Karpas-422 (cell line): Measurements from ENCODE around the gene TMEM242. TPM values are rescaled to one million over a fixed set of nuclear protein-coding genes. Genes with fewer than 3 reads are reported as not detected.
A peak's percentile ranks its signal among the peaks of the same experiment; 100 is the strongest.

Source experiments
- DNase-seq: peaks from one replicate; pipeline ENCODE4 v3.0.0-alpha.2; 2015
- H2AFZ ChIP-seq: fragments of 200-600 bp; sonication (generic); 2 replicates; pipeline ENCODE4 v1.6.1; 2014; ENCODE audit warnings: antibody characterized with exemption, low read length, mixed read lengths
- H3K27ac ChIP-seq: fragments of 200-600 bp; sonication (generic); 2 replicates; pipeline ENCODE4 v1.5.1; 2014; ENCODE audit warnings: mild to moderate bottlenecking, low read length, moderate library complexity
- H3K27me3 ChIP-seq: fragments of 200-600 bp; sonication (generic); 2 replicates; pipeline ENCODE4 v1.6.1; 2014; ENCODE audit warnings: low read length, mixed read lengths
- H3K36me3 ChIP-seq: fragments of 200-600 bp; sonication (generic); 2 replicates; pipeline ENCODE4 v1.6.1; 2014; ENCODE audit warnings: low read length, mixed read lengths; ENCODE audit not compliant: insufficient read depth
- H3K4me1 ChIP-seq: fragments of 200-600 bp; sonication (generic); 2 replicates; pipeline ENCODE4 v1.6.1; 2014; ENCODE audit warnings: mild to moderate bottlenecking, low read length, mixed read lengths
- H3K4me2 ChIP-seq: fragments of 200-600 bp; sonication (generic); 2 replicates; pipeline ENCODE4 v1.6.1; 2014; ENCODE audit warnings: low read length, low read depth, mild to moderate bottlenecking; ENCODE audit not compliant: poor library complexity, severe bottlenecking
- H3K4me3 ChIP-seq: fragments of 200-600 bp; sonication (generic); 2 replicates; pipeline ENCODE4 v1.5.1; 2014; ENCODE audit warnings: mild to moderate bottlenecking, antibody characterized with exemption, low read length, mixed read lengths
- H3K79me2 ChIP-seq: fragments of 200-600 bp; sonication (generic); 2 replicates; pipeline ENCODE4 v1.6.1; 2014; ENCODE audit warnings: mild to moderate bottlenecking, low read length, mixed read lengths
- H3K9ac ChIP-seq: fragments of 200-600 bp; sonication (generic); 2 replicates; pipeline ENCODE4 v1.6.0; 2014; ENCODE audit warnings: low read length
- H3K9me2 ChIP-seq: fragments of 200-600 bp; sonication (generic), shearing (Covaris generic); replicated peaks from 2 replicates; pipeline ENCODE4 v1.6.0; 2014; ENCODE audit warnings: mild to moderate bottlenecking, low read length, moderate library complexity; ENCODE audit not compliant: insufficient read depth
- H3K9me3 ChIP-seq: fragments of 300-700, 200-600 bp; sonication (generic); 2 replicates; pipeline ENCODE4 v1.6.1; 2014; ENCODE audit warnings: low read length, mixed read lengths
- H4K20me1 ChIP-seq: fragments of 200-600 bp; sonication (generic); 2 replicates; pipeline ENCODE4 v1.6.1; 2014; ENCODE audit warnings: mild to moderate bottlenecking, antibody characterized with exemption, low read length, low read depth; ENCODE audit not compliant: insufficient read depth
- total RNA-seq: library from RNA; depleted of rRNA; stranded (reverse); fragments of >200 nt; shearing (Covaris generic); gene quantifications from 2 replicates; pipeline ENCODE4 v1.2.3, GENCODE V29; 2014; ENCODE audit warnings: low replicate concordance

TMEM242 gene
- total RNA-seq, 1 experiment from 2014 or later, result 3.4 TPM

DNA sequence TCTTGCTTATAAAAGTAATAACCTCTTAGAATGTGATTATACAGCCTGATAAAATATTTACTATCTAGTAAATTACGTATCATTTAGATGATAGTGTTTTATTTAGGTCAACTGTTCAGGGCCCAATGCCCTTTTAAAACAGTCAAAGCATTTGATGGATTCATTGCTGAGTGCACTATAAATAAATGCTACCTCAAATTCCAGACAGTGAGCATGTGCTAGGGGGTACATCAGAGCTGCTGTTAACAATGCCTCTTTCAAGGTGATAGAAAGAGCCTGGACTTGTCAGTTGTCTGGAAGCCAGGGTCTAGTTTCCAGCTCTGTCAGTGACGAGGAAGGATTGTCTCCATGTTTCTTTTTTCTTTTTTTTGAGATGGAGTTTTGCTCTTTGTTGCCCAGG lies 7.5 kb upstream of the TMEM242 start:
- H3K9me2 ChIP-seq, result no peaks in the 10 kb centered on the region
- no peaks in the 10 kb centered on the region for H3K36me3 ChIP-seq
- no peaks in the 10 kb centered on the region for H3K9me3 ChIP-seq
- no peak overlapping the region for H3K9ac ChIP-seq
- peaks cover 24% of the 10 kb centered on the region for H3K4me1 ChIP-seq
- H3K79me2 ChIP-seq, result no peaks in the 10 kb centered on the region
- DNase-seq, result no peak
- H4K20me1 ChIP-seq, result no peaks in the 10 kb centered on the region
- no peak overlapping the region for H2AFZ ChIP-seq
- no peak overlapping the region for H3K4me3 ChIP-seq
- H3K27me3 ChIP-seq, result no peaks in the 10 kb centered on the region
- no peak overlapping the region for H3K27ac ChIP-seq
- H3K4me2 ChIP-seq, result no peak overlapping the region

DNA sequence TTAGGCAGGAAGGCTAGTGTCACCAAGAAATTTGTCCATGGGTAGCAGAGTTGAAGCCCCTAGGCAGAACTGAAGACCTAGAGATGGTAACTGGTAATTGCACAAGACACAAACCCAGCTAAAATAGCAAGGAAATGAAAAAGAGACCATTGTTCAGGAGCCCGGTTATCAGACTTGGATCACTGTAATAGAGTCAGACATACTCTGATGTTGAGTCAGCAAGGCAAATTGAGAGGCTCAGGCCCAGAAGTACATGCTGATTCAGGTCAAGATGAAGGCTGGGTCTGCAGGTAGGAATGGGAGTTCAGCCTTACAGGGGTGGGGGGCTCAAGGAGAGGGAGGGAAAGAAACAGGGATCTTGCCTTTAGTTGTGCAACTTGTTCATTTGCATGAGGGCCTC lies 6.5 kb upstream of the TMEM242 start:
- Histone ChIP-seq H3K9ac (no peak overlapping the region), H3K4me2 (no peak overlapping the region), H4K20me1 (no peaks in the 10 kb centered on the region), H2AFZ (no peak overlapping the region), H3K27me3 (no peaks in the 10 kb centered on the region), H3K4me1 (peaks cover 24% of the 10 kb centered on the region), H3K79me2 (no peaks in the 10 kb centered on the region), H3K27ac (no peak overlapping the region), H3K9me2 (no peaks in the 10 kb centered on the region), H3K9me3 (no peaks in the 10 kb centered on the region), H3K4me3 (no peak overlapping the region), H3K36me3 (no peaks in the 10 kb centered on the region)
- DNase-seq, result no peak

DNA sequence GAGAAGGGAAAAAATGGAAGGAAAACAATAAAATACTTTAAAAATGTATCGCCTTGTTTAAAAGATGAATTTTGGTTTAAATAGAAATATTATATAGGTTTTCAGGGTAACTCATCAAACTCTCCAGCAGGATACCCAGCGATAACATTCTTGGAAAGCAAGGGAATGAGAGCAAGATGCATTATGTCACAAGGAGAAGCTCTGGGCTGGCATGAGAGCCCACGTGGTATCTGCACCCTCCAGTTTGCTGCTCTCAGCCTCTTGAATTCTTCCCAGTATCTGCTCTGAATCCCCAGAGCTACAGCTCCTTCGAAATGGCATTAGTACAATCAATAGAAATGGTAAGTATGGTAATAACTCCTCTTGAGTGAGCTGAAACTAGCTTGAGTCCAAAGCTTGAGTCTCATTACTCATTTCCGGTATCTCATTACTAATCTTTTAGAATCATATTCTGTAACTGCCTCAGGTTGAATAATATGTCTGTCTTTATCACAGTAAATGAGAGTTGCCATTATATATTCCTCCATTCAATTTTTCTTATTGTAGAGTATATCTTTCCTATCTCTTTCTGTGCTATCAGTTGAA lies 4.9 kb upstream of the TMEM242 start:
- Histone ChIP-seq H3K9ac (no peak overlapping the region), H3K79me2 (no peaks in the 10 kb centered on the region), H4K20me1 (no peaks in the 10 kb centered on the region), H2AFZ (peak overlapping the region; percentile 41; the same call in 1 of the 2 replicates), H3K9me2 (no peaks in the 10 kb centered on the region), H3K27me3 (no peaks in the 10 kb centered on the region), H3K27ac (no peak overlapping the region), H3K4me2 (no peak overlapping the region), H3K4me3 (no peak overlapping the region), H3K4me1 (peaks cover 32% of the 10 kb centered on the region), H3K36me3 (no peaks in the 10 kb centered on the region), H3K9me3 (no peaks in the 10 kb centered on the region)
- no peak for DNase-seq

DNA sequence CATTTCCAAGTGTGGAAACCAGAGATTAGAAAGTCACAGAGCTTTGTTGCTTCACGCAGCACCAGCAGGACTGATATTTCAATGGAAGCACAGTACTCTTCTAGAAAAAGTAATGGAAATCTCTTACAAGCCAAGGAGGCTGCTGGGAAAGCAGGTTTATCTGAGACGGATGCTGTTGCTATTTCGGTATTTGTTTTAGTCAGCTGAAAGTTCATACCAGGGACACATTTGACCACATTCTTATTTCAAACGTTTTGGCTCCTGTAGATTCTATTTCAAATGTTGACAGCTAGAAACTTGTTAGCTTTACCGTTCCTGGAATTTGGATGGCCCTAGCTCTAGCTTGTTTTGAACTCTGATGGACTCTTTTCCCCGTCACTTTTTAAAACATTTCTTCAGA lies 3.7 kb upstream of the TMEM242 start:
- peaks cover 9% of the 10 kb centered on the region for H3K79me2 ChIP-seq

DNA sequence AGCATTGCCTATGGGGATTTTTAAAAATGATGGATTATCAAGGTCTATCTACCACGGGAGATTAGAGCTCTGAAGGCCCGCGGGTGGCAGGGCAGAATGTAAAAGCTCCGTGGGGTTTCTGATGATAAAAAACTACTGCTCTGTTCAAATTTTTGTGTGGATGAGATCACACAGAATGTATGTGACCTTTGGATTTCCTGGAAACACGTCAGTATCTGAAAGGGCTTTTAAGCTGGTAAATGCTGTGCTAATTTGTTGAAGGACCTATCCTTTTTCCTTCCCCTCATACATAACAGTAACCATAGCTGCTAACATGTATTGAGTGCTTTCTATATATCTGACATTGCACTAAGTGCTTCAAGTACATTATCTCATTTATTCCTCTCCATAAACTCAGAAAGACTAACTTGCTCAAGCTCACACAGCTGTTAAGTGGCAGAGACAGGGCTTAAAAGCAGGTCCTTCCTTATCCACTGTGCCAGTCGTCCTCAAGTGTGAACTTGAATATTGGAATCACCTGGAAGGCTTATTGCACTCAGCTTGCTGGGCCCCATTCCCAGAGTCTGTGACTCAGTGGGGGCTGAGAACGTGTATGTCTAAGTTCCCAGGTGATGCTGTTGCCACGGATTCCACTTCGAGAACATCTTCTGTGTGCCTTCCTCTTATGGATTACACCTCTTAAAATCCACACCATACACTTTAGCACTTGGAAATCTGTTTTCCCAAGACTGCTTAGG lies 1.9 kb upstream of the TMEM242 start:
- Histone ChIP-seq H3K27me3 (no peaks in the 10 kb centered on the region), H3K4me1 (peaks cover 24% of the 10 kb centered on the region), H3K9me2 (no peaks in the 10 kb centered on the region), H3K79me2 (peaks cover 19% of the 10 kb centered on the region), H3K36me3 (peaks cover 6% of the 10 kb centered on the region; the same call in 1 of the 2 replicates), H3K4me3 (no peak overlapping the region), H2AFZ (no peak overlapping the region), H4K20me1 (no peaks in the 10 kb centered on the region), H3K9ac (no peak overlapping the region), H3K9me3 (no peaks in the 10 kb centered on the region), H3K27ac (no peak overlapping the region), H3K4me2 (no peak overlapping the region)
- no peak for DNase-seq

More for the DNA sequence above, 3.7 kb upstream of the TMEM242 start:
- no peak overlapping the region for H2AFZ ChIP-seq
- no peaks in the 10 kb centered on the region for H3K27me3 ChIP-seq
- no peaks in the 10 kb centered on the region for H3K9me3 ChIP-seq
- no peaks in the 10 kb centered on the region for H3K9me2 ChIP-seq
- no peaks in the 10 kb centered on the region for H4K20me1 ChIP-seq
- no peak overlapping the region for H3K4me3 ChIP-seq
- no peak overlapping the region for H3K27ac ChIP-seq
- no peaks in the 10 kb centered on the region for H3K36me3 ChIP-seq
- no peak overlapping the region for H3K4me2 ChIP-seq
- peaks cover 27% of the 10 kb centered on the region for H3K4me1 ChIP-seq
- DNase-seq, result no peak
- no peak overlapping the region for H3K9ac ChIP-seq

DNA sequence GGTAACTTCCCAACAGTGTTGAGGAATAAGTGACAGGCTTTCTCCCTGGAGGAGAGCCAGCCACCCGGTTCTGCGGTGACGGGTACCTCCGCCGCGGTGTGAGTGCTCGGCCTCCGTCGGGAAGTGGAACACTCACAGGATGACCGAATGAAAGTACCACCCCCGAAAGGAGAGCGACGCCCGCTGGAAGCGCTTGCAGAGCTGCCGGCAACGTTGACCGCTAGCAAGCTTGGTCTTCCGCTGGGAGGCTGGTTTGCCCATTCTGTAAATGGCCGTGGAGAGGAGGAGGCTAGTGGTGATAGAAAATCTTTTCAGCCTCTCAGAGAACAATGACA lies 614 bp upstream of the TMEM242 start:
- peak overlapping the region; percentile 83 for H3K9ac ChIP-seq
- peaks cover 6% of the 10 kb centered on the region; the same call in 1 of the 2 replicates for H3K36me3 ChIP-seq
- peaks cover 32% of the 10 kb centered on the region for H3K4me1 ChIP-seq
- DNase-seq, result peak; percentile 46
- H4K20me1 ChIP-seq, result no peaks in the 10 kb centered on the region
- peak overlapping the region; percentile 94 for H3K4me2 ChIP-seq
- H3K79me2 ChIP-seq, result peaks cover 19% of the 10 kb centered on the region
- H3K9me2 ChIP-seq, result no peaks in the 10 kb centered on the region
- no peaks in the 10 kb centered on the region for H3K27me3 ChIP-seq
- no peak overlapping the region for H3K27ac ChIP-seq
- H2AFZ ChIP-seq, result peak overlapping the region; percentile 92
- peak overlapping the region; percentile 93 for H3K4me3 ChIP-seq
- H3K9me3 ChIP-seq, result no peaks in the 10 kb centered on the region

DNA sequence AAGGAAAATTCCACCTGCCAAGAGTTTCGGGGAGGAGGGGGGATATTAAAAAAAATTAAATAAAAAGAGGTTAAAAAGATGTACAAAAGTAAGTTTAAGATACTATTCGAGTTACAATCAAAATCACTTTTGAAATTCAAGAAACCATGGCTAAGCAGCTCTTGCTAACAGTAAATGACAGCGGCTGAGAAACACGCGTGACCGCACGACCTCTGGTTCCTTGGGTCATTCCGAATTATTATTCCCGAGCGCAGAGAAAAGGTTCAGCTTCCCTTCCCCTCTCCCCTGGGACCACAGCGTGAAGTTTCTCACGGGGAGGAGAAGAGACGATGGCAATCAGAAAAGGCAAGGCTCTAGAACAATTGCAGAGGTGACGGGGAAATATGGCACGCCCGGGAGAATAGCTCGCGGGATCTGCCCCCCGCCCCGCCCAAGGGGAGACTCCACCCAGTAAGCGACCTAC lies 496 bp downstream of the TMEM242 start:
- H3K9me2 ChIP-seq, result no peaks in the 10 kb centered on the region
- H3K79me2 ChIP-seq, result peaks cover 19% of the 10 kb centered on the region
- H3K9ac ChIP-seq, result peak overlapping the region; percentile 83
- no peaks in the 10 kb centered on the region for H3K9me3 ChIP-seq
- peaks cover 6% of the 10 kb centered on the region; the same call in 1 of the 2 replicates for H3K36me3 ChIP-seq
- H4K20me1 ChIP-seq, result no peaks in the 10 kb centered on the region
- no peaks in the 10 kb centered on the region for H3K27me3 ChIP-seq
- H3K4me3 ChIP-seq, result peak overlapping the region; percentile 93
- peak overlapping the region; percentile 94 for H3K4me2 ChIP-seq
- no peak overlapping the region for H3K27ac ChIP-seq
- peak; percentile 94 for DNase-seq
- peaks cover 28% of the 10 kb centered on the region for H3K4me1 ChIP-seq
- peak overlapping the region; percentile 59; the same call in 1 of the 2 replicates for H2AFZ ChIP-seq

DNA sequence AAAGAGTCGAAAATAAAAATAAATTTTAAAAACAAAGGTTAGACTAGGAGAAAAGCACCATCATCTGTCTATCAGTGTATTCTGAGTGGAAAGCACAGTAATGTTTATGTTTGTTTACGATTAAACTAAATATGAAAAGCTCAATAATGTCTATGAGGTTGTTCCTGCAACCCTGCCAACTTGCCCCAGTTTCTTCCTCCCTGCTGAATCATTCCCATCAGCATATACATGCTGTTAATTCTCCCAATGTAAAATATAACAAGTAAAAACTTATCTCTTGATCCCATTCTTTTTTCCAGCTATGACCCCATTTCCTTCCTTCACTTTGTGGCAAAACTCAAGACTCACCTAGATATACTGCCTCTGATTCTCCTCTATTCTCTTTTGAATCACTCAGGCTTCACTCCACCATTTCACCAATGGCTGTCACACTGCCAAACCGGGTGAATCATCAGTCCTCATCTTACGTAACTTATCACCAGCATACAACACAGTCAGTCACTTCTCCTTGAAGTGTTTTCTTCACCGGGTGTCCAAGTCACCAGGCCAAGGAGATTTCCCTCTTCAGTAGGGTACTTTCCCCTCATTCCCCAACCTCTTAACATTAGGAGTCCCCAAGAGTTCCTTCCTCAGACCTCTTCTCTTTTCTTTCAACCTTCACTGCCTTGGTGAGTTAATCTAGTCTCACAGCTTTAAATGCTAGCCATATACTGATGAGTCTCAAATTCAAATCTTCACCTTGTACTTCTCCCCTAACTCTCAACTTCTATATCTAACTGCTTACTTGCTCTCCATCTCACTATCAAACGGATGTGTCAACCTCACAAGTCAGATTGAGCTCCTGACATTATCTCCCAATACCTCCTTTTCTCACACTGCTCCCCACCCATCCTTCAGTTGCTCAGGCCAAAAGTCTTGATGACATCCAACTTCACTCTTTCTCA lies 6.2 kb downstream of the TMEM242 start:
- Histone ChIP-seq H2AFZ (no peak overlapping the region), H3K4me3 (no peak overlapping the region), H3K36me3 (peaks cover 25% of the 10 kb centered on the region; the same call in 1 of the 2 replicates), H3K79me2 (peaks cover 10% of the 10 kb centered on the region), H4K20me1 (no peaks in the 10 kb centered on the region), H3K4me1 (peaks cover 24% of the 10 kb centered on the region), H3K9me2 (no peaks in the 10 kb centered on the region), H3K27ac (no peak overlapping the region), H3K4me2 (no peak overlapping the region), H3K27me3 (no peaks in the 10 kb centered on the region), H3K9me3 (no peaks in the 10 kb centered on the region), H3K9ac (no peak overlapping the region)
- no peak for DNase-seq
